ENCODE results near the gene UBE2V1.
"Not testable (repeated sequence)": the region's sequence is repeated elsewhere in the genome, so short reads cannot be mapped to it uniquely, and the experiment has no call there.

The UBE2V1 gene

DNA sequence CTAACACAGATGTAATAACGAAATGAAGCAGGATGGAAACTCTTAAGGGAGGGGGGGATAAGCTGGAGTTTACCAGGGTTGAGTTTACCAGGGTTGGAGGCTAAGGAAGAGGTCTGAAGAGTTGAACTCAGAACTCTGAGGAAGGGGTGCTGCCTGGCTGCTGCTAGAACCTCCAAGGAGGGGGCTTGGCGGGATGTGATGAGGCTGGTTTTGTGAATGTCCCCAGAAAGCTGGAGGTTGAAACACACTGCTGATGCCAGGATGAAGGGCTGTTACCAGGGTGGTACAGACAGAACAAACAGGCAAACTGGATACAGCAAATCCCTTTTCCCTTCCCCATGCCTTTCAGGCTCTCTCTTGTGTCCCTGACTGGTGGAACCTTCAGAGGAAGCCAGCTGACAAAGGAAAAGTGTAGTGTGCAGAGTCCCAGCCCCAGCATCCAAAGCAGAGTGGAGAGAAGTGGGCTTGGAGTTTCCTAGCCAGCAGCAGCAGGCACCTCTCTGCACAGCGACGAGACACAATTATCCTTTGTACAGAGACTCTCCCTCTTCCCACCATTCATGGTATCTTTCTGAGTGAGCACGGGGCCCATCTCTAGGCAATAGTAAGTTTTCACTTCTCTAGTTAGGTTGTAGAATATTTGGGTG is 23.7 kb downstream of the UBE2V1 start:
- in situ Hi-C loops (cut with MboI; ENCODE audit: low sequenced_read_pairs): no loop called here
- Histone ChIP-seq H3K4me3 (no peak overlapping the region), H3K27me3 (ENCODE audit: low read depth) (no peaks in the 10 kb centered on the region), H3K36me3 (replicated peaks) (peaks cover 17% of the 10 kb centered on the region), H3K9me3 (no peaks in the 10 kb centered on the region), H3K4me1 (peaks cover 7% of the 10 kb centered on the region)
- no peak for DNase-seq (ENCODE audit: low spot score in 2 of 2)

DNA sequence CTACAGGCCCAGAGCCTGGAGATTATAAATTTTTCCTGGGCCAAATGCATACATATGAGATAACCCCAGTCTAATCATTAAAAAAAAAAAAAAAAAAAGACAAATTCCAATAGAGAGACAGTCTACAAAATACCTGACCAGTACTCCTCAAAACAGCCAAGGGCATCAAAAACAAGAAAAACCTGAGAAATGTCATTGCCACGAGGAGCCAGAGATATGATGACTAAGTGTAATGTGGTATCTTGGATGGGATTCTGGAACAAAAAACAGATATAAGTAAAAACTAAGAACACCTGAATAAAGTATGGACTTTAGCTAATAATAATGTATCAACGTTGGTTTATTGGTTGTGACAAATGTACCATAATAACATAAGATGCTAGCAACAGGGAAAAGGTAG is 24.9 kb downstream of the UBE2V1 start:
- Histone ChIP-seq H3K4me1 (peaks cover 7% of the 10 kb centered on the region), H3K36me3 (replicated peaks) (peaks cover 21% of the 10 kb centered on the region), H3K27me3 (ENCODE audit: low read depth) (no peaks in the 10 kb centered on the region), H3K9me3 (no peaks in the 10 kb centered on the region), H3K4me3 (no peak overlapping the region)
- DNase-seq (ENCODE audit: low spot score in 2 of 2): no peak
- in situ Hi-C loops (cut with MboI; ENCODE audit: low sequenced_read_pairs): no loop called here

DNA sequence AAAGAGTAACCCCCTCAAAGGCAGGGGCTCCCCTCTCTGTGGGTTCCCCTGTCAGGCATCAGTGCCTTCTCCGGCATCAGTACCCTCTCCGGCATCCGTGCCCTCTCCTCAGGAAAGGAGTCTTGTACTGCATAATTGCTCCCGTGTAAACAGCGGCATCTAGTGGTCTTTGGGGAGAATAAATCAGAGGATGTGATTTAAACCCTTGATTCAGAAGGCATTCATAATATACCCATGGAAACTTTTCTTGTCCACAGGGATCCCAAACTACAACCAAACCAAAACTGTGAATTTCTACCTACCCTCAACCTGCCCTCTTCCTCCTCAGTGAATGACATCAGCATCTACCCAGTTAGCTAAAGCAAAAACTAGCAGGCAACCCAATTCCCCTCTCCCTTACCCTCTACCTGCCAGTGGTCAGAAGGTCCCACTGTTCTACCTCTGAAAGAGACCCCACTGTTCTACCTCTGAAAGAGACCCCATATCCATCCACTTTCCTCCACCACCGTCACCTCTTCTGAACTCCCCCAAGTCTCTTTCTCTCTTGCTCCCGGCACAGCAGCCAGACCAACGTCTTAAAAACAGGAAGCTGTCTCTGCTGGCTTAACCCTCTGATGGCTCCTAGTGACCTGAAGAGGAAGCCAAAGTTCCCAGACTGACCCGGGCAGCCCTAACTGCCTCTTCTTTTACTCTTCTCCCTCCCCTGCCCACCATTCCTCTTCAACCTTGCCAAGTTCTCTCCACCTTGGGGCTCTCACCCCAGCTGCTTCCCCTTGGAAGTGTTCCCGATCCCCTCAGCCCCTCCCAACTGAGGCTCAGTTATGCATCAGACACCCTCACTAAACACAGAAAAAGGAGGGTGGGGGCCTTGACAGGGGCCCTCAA is 27.2 kb downstream of the UBE2V1 start:
- DNase-seq (ENCODE audit: low spot score in 2 of 2): peak; percentile 67 to 76
- H3K4me1 ChIP-seq: peaks cover 7% of the 10 kb centered on the region
- H3K4me3 ChIP-seq: no peak overlapping the region
- no peaks in the 10 kb centered on the region for H3K27me3 ChIP-seq (ENCODE audit: low read depth)
- peaks cover 28% of the 10 kb centered on the region for H3K36me3 ChIP-seq (replicated peaks)
- in situ Hi-C loops (cut with MboI; ENCODE audit: low sequenced_read_pairs): no loop called here
- no peaks in the 10 kb centered on the region for H3K9me3 ChIP-seq

DNA sequence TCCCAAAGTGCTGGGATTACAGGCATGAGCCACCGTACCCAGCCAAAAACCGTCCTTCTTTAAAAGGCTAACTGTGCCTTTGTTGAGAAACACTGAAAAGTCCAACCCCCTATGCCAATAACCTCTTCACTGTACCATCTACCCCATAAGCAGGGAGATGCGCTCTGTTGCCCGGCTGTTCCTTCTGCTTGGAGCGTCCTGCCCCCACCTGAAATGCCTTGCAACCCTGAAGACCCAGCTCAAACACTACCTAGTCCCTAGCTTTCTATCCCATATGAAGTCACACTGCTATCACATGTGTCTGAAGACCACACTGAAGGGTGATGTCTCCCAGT is 27.8 kb downstream of the UBE2V1 start:
- no peak overlapping the region for H3K4me3 ChIP-seq
- DNase-seq (ENCODE audit: low spot score in 2 of 2): no peak

DNA sequence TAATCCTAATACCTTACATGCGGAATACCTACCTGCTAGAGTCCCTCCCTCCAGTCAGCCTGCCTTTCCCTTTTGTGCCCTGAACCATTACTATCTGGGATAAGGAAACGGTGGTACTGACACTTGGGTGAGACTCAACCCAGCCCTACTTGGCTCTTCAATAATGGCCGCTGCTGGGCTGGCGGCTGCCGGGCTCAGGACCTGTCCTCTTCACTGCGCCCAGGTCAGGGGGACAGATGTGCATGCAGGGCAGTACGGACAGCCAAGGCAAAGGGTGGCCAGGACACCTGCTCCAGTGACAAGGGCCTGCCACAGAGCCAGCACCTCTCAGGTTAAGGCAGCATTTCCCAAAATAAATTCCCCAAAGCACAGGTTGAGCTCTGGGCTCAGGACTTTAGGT is 29.9 kb downstream of the UBE2V1 start:
- in situ Hi-C loops (cut with MboI; ENCODE audit: low sequenced_read_pairs): no loop called here
- H3K36me3 ChIP-seq (replicated peaks): peaks cover 28% of the 10 kb centered on the region

More for the DNA sequence above, 27.8 kb downstream of the UBE2V1 start:
- in situ Hi-C loops (cut with MboI; ENCODE audit: low sequenced_read_pairs): no loop called here
- H3K4me1 ChIP-seq: peaks cover 7% of the 10 kb centered on the region
- no peaks in the 10 kb centered on the region for H3K9me3 ChIP-seq
- H3K27me3 ChIP-seq (ENCODE audit: low read depth): no peaks in the 10 kb centered on the region
- peaks cover 28% of the 10 kb centered on the region for H3K36me3 ChIP-seq (replicated peaks)

DNA sequence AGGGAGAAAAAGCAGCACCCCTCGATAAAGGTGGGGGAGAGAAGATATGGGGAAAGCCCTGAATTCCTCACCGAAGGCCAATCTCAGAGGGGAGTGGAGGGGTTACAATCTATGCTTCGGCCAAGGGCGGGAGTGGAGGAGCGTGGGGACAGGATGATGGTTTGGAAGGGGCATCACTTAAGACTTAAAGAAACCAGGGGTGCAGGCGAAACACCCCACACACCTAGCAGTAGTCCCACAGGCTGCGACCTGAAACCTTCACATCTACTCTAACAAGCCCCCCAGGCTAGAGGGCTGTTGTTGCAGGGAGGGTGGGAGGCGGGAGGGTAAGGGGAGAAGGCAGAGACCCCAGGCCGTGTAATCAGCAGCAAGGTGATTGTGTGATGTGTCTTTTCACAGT is 30.9 kb downstream of the UBE2V1 start:
- H3K4me3 ChIP-seq; H3K9me3 ChIP-seq; H3K27me3 ChIP-seq (ENCODE audit: low read depth); DNase-seq (ENCODE audit: low spot score in 2 of 2); in situ Hi-C loops (cut with MboI; ENCODE audit: low sequenced_read_pairs); H3K4me1 ChIP-seq: not testable (repeated sequence)
- peaks cover 28% of the 10 kb centered on the region for H3K36me3 ChIP-seq (replicated peaks)

More for the DNA sequence above, 29.9 kb downstream of the UBE2V1 start:
- H3K27me3 ChIP-seq (ENCODE audit: low read depth): no peaks in the 10 kb centered on the region
- H3K9me3 ChIP-seq: no peaks in the 10 kb centered on the region
- H3K4me1 ChIP-seq: peaks cover 7% of the 10 kb centered on the region
- H3K4me3 ChIP-seq: no peak overlapping the region
- no peak for DNase-seq (ENCODE audit: low spot score in 2 of 2)

DNA sequence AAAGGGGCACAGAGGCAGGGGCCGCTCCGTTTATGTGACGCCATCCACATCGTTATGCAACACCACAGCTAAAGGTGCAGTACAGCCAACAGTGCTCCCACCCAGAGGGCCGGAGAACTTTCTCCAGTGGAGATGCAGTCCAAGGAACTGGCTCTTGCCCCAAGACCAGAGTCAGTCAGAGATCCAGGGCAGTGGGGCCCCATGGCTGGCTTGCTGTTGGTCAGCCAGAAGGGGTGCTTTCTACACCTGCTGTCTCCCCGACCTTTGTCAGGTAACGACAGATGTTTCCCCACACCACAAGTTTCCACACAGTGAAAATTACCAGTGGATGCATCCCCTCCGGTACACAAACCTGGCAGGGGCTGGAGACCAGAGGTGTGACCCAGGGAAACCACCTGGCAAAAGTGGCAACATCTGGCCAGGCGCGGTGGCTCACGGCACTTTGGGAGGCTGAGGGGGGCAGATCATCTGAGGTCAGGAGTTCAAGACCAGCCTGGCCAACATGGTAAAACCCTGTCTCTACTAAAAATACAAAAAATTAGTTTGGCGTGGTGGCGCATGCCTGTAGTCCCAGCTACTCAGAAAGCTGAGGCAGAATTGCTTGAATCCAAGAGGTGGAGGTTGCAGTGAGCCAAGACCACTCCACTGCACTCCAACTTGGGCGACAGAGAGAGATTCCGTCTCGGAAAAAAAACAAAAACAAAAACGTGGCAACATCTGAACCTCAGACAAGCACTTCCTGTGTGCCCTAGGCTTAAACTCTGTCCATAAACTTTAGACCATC is 34.9 kb downstream of the UBE2V1 start:
- Histone ChIP-seq H3K4me3 (no peak overlapping the region), H3K27me3 (ENCODE audit: low read depth) (no peaks in the 10 kb centered on the region), H3K36me3 (replicated peaks) (peaks cover 15% of the 10 kb centered on the region), H3K9me3 (no peaks in the 10 kb centered on the region), H3K4me1 (no peaks in the 10 kb centered on the region)
- in situ Hi-C loops (cut with MboI; ENCODE audit: low sequenced_read_pairs): no loop called here
- DNase-seq (ENCODE audit: low spot score in 2 of 2): no peak

DNA sequence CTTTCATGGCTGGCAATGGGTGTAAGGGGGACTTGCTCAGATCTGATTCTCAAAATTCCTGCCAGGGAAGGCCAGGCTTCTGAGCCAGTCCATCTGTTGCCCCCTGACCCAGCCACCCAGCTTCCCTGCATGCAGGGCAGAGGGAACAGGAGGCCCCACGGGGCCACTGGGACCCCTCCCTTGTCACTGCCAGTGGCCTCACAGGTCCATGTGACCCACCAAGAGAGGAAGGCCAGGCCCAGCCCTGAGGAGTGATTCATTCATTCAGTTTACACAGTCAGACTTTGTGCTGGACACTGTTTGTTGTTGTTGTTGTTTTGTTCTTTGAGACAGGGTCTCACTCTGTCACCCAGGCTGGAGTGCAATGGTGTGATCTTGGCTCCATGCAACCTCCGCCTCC is 39.5 kb downstream of the UBE2V1 start:
- no peak for DNase-seq (ENCODE audit: low spot score in 2 of 2)
- H3K4me1 ChIP-seq: peaks cover 3% of the 10 kb centered on the region; the same call in 1 of the 2 replicates
- H3K9me3 ChIP-seq: no peaks in the 10 kb centered on the region
- H3K4me3 ChIP-seq: no peak overlapping the region
- in situ Hi-C loops (cut with MboI; ENCODE audit: low sequenced_read_pairs): loop anchor here (5.0 to 25.0 kb wide), 2 partner anchors 91 to 461 kb away; partner anchors contain the start of gene SNAI1
- H3K36me3 ChIP-seq (replicated peaks): no peaks in the 10 kb centered on the region
- H3K27me3 ChIP-seq (ENCODE audit: low read depth): no peaks in the 10 kb centered on the region

DNA sequence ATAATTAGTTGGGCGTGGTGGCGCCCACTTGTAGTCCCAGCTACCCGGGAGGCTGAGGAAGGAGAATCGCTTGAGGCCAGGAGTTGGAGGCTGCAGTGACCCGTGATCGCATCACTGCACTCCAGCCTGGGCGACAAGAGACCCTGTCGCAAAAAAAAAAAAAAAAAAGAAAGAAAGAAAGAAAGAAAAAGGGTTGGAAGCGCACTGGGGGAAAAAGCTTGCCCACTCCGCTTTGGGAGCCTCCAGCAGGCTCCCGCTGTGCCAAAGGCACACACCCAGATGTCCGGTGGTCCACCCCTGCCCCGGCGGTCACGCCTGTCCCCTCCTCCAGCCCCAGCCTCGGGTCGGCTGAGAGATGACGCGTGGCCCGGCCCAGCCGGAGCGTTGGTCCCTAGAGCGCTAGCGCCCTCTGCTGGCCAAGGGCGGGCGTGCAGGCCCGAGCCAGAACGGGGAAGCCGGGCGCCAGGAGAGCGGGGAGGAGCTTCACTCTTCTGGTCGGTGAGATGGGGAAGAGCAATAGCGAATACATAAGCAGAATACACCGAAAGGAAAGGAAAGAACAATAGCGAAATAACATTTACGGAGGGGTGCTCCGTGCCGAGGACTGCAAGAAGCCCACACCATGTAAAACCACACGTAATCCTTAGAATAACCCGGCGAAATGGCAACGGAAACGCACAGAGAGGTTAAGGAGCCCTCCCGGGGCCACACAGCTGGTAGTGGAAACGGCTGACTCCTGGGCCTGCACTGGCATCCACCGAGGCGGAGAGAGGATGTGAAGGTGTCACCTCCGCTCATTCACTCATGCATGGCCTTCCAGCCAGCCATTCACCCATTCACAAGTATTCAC is 41.7 kb downstream of the UBE2V1 start:
- peak; percentile 78 to 95 for DNase-seq (ENCODE audit: low spot score in 2 of 2)
- peaks cover 3% of the 10 kb centered on the region; the same call in 1 of the 2 replicates for H3K4me1 ChIP-seq

DNA sequence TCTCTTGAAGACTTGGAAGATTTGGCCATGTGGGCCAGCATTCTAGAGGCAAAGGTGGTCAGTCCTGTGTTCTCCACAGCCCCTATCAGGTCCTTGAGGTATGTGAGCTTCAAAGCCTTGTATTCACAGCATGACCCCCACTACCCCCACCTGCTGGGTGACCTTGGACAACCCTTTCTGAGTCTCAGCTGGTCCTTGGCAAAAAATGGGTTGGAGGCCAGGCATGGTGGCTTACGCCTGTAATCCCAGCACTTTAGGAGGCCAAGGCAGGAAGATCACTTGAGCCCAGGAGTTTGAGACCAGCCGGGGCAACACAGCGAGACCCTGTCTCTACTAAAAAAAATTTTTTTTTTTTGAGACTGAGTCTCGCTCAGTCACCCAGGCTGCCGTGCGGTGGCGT is 42.6 kb downstream of the UBE2V1 start:
- in situ Hi-C loops (cut with MboI; ENCODE audit: low sequenced_read_pairs): loop anchor here (5.0 to 25.0 kb wide), 2 partner anchors 88 to 458 kb away; partner anchors contain the start of gene SNAI1
- H3K4me1 ChIP-seq: peaks cover 3% of the 10 kb centered on the region; the same call in 1 of the 2 replicates
- H3K27me3 ChIP-seq (ENCODE audit: low read depth): no peaks in the 10 kb centered on the region
- H3K9me3 ChIP-seq: no peaks in the 10 kb centered on the region
- no peak for DNase-seq (ENCODE audit: low spot score in 2 of 2)
- no peak overlapping the region for H3K4me3 ChIP-seq
- H3K36me3 ChIP-seq (replicated peaks): no peaks in the 10 kb centered on the region

More for the DNA sequence above, 41.7 kb downstream of the UBE2V1 start:
- H3K4me3 ChIP-seq: peak overlapping the region; percentile 26
- in situ Hi-C loops (cut with MboI; ENCODE audit: low sequenced_read_pairs): loop anchor here (5.0 to 25.0 kb wide), 2 partner anchors 89 to 459 kb away; partner anchors contain the start of gene SNAI1
- H3K27me3 ChIP-seq (ENCODE audit: low read depth): no peaks in the 10 kb centered on the region
- H3K9me3 ChIP-seq: no peaks in the 10 kb centered on the region
- no peaks in the 10 kb centered on the region for H3K36me3 ChIP-seq (replicated peaks)

DNA sequence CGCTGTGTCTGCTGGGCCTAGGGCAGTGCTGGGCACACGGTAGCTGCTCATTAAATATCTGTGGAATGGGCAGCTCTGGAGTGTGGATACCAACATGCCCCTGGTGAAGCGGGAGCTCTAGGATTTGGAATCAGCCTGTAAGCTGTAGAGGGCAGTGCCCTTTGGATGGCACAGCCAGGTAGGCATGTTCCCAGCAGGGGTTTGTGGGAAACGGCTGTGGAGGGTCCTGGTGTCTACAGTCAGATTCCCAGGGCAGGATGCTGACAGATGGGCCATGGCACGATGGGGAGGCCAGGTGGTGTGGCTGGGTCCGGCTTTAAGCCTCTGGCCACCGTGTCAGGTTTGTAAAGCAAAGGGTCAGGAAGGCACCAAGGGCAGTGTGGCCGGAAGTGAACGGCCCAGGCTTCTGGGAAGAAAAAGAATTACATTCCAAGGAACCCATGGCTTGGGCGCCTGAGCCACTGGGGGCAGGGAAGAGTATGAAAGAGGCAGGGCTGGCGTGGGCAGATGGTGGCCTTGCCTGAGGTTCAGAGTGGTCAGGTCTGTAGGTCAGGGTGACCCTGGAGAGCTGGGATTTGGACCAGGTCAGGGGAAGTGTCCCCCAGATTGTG is 44.8 kb downstream of the UBE2V1 start:
- Histone ChIP-seq H3K9me3 (no peaks in the 10 kb centered on the region), H3K4me1 (peaks cover 3% of the 10 kb centered on the region; the same call in 1 of the 2 replicates), H3K36me3 (replicated peaks) (no peaks in the 10 kb centered on the region), H3K4me3 (no peak overlapping the region), H3K27me3 (ENCODE audit: low read depth) (no peaks in the 10 kb centered on the region)
- no peak for DNase-seq (ENCODE audit: low spot score in 2 of 2)
- in situ Hi-C loops (cut with MboI; ENCODE audit: low sequenced_read_pairs): loop anchor here (25.0 kb wide), 1 partner anchor 456 kb away; no protein-coding TSS in a partner anchor

DNA sequence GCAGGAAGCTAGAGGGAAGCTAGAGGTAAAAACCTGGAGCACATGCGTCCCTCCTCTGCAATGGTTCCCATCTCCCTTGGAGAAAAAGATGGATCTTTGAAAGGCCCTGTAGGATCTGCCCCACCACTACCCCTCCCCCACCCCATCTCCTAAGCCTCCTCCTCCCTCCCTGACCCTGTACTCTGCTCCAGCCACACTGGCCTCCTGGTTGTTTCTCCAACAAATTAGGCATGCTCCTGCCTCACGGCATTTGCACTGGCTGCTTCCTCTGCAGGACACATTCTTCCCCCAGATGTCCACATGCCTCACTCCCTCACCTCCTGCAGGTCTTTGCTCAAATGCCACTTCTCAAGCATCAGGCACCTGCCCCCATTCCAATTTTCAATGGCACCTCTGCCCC is 45.5 kb downstream of the UBE2V1 start:
- in situ Hi-C loops (cut with MboI; ENCODE audit: low sequenced_read_pairs): loop anchor here (25.0 kb wide), 1 partner anchor 455 kb away; no protein-coding TSS in a partner anchor
- Histone ChIP-seq H3K36me3 (replicated peaks) (no peaks in the 10 kb centered on the region), H3K4me1 (peaks cover 3% of the 10 kb centered on the region; the same call in 1 of the 2 replicates), H3K27me3 (ENCODE audit: low read depth) (no peaks in the 10 kb centered on the region), H3K4me3 (no peak overlapping the region), H3K9me3 (no peaks in the 10 kb centered on the region)
- no peak for DNase-seq (ENCODE audit: low spot score in 2 of 2)
